GM12875 (cell line): ENCODE measurements around the gene SLTM.

Experiments used
- H3K4me3 ChIP-seq: one replicate; pipeline ENCODE4 v1.5.1; 2011; ENCODE audit warnings: low read depth, low read length, control low read depth
- CTCF ChIP-seq: IDR thresholded peaks from 2 replicates; pipeline ENCODE4 v1.5.1; 2011; ENCODE audit warnings: low read depth, mild to moderate bottlenecking, control low read depth, inconsistent platforms, low read length, moderate library complexity, borderline replicate concordance; ENCODE audit not compliant: insufficient read depth

Gene SLTM

GRCh38 chr15:58877999-58878825 lies 55.3 kb downstream of the SLTM start:
- no peak for TF ChIP-seq CTCF
- H3K4me3 ChIP-seq = no peak overlapping the region

DNA sequence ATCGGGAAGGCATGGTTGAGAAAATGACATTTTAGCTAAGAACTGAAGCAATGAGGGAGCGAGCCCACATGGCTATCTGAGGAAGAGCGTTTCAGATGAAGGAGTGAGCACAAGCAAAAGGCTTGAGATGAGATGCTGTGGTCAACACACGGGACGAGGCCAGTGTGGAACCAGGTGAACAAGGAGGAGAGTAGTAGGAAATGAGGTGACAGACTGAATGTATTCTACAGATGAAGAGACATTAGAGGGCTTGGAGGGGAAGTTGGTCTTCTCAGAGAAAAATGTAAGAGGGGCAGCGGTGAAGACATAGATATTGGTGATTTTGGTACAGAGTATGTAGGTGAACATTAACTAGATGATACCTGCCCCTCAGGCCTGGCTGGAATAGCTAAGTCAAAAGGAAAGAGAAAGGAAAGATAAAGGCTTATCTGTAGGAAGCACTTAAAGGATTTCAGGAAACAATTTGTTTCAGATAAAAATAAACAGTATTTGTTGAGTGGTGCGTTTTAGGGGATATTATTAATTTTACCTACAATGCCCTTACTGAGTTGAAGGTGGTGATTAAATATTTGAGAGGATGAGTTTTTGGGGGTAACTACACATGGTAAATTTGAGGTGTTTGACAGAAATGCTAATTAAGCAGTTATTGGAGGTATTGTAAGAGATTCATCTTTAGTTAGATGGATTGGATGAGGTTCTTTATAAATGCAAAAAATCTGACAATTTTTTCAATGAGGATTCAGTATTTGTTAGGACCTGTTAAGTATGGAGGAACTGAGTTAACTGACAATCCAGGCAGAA lies 57.0 kb downstream of the SLTM start:
- no peak for TF ChIP-seq CTCF
- no peak overlapping the region for H3K4me3 ChIP-seq

DNA sequence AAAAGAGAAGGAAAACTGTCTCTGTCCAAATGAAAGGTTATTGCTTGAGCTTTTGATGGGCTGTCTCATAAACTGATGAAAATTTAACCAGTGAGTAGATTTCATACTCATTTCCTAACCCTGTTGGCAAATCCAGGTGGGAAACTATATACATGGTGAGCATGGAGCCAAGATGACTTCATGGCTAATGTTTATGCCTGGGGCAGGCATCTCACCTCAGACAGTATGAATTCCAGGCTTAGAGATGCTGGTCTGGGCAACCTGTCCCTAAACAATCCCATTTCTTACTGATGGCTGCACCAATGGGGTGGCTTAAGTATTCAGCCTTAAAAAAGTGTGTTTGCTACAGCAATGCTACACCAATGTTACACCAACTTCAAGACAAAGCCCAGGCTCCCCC lies 58.1 kb downstream of the SLTM start:
- TF ChIP-seq CTCF = no peak
- H3K4me3 ChIP-seq = no peak overlapping the region

DNA sequence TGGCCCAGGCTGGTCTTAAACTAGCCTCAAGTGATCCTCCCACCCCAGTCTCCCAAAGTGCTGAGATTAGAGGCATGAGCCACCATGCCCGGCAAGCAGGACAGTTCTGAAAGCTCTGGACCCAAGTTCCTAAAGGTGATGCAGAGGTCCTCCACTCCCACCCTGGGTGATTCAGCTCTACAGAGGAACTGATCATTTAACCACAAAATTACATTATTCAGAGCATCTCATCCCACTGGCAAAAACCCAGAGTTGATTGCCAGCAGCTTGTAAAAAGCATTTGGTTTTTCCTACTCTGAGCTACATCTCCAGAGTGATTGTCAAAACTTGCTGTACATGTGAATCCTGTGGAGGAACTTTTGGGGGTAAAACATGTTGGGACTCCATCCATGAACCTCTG lies 60.2 kb downstream of the SLTM start:
- no peak overlapping the region for H3K4me3 ChIP-seq
- TF ChIP-seq CTCF = no peak

DNA sequence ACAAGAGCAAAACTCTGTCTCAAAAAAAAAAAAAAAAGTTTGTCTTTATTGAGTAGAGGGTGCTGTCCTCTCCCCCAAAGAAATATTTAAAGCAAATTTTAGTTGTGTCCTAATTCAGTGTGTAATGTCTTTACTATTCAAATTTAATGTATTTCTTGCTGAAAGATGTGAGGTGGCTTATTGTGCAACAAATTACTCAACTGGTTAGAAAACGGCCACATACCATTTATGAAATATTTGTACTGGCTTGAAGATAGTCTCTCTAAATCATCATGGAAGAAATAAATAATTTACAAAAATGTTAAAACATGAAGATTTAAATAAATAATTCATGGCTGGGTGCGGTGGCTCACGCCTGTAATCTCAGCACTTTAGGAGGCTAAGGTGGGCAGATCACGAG lies 63.0 kb downstream of the SLTM start:
- TF ChIP-seq CTCF = no peak

GRCh38 chr15:58867926-58868325 lies 65.6 kb downstream of the SLTM start:
- no peak overlapping the region for H3K4me3 ChIP-seq
- no peak for TF ChIP-seq CTCF

More for the DNA sequence above, 63.0 kb downstream of the SLTM start:
- H3K4me3 ChIP-seq = no peak overlapping the region

DNA sequence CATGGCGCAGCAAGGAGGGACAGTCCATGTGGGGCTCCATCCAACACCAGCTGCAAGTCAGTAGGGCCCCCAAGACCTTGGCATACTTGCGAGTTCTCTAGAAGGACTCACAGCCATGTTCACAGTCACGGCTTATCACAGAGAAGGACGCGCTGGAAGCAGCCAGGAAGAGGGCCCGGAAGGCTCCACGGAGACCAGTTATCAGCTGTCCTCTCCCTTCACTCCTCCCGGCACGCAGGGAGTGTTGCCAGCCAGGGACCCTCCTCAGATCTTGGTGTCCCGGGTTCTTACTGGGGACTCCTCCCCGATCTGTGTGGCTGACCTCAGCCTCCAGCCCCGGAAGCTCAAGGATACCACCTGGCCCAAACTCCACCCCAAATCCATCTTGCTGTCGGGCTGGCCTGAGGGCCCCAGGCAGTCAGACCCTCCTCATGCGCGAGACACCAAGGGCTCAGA lies 68.0 kb downstream of the SLTM start:
- no peak for TF ChIP-seq CTCF
- H3K4me3 ChIP-seq = no peak overlapping the region
